Bronchial epithelial cell (primary cell): ENCODE measurements around the gene DMBT1. TPM values are rescaled to one million over a fixed set of nuclear protein-coding genes. Genes with fewer than 3 reads are reported as not detected.

Experiments
- DNase-seq: peaks from one replicate; pipeline ENCODE4 v3.0.0-alpha.2; 2010; ENCODE audit warnings: low read depth
- FAIRE-seq: peaks from 2 replicates; lab custom pipeline; 2011; peaks lifted over from hg19 to GRCh38; lab: Jason Lieb, UNC
- H3K27me3 ChIP-seq: 2 replicates; pipeline ENCODE4 v1.5.1; 2011; ENCODE audit warnings: low read length; ENCODE audit not compliant: control insufficient read depth, insufficient read depth
- H3K36me3 ChIP-seq: 2 replicates; pipeline ENCODE4 v1.5.1; 2011; ENCODE audit warnings: low read length; ENCODE audit not compliant: control insufficient read depth, insufficient read depth
- H3K4me3 ChIP-seq: 2 replicates; pipeline ENCODE4 v1.5.1; 2011; ENCODE audit warnings: mild to moderate bottlenecking, low read depth, low read length, control low read depth
- CTCF ChIP-seq: IDR thresholded peaks from 2 replicates; pipeline ENCODE4 v1.5.1; 2011; ENCODE audit warnings: mild to moderate bottlenecking, moderate library complexity, low read length, control low read depth, inconsistent platforms; ENCODE audit not compliant: insufficient read depth, severe bottlenecking
- total RNA-seq: library from RNA; depleted of rRNA; stranded (reverse); fragments of >200 nt; gene quantifications from 2 replicates; pipeline ENCODE4 v1.2.1, GENCODE V29; 2014

The DMBT1 gene
- total RNA-seq, 1 donor from 2014 or later = not detected

- FAIRE-seq = no peak
- no peak for TF ChIP-seq CTCF
- Histone ChIP-seq H3K4me3 (no peak overlapping the region), H3K36me3 (no peaks in the 10 kb centered on the region), H3K27me3 (no peaks in the 10 kb centered on the region)
- DNase-seq = no peak
These were observed 72.0 kb downstream of the DMBT1 start for GRCh38 chr10:122632576-122632975.

GRCh38 chr10:122636953-122637352 is 76.4 kb downstream of the DMBT1 start:
- no peak for FAIRE-seq
- H3K27me3 ChIP-seq = no peaks in the 10 kb centered on the region
- no peak for DNase-seq
- no peaks in the 10 kb centered on the region for H3K36me3 ChIP-seq
- H3K4me3 ChIP-seq = no peak overlapping the region
- TF ChIP-seq CTCF = no peak

- Histone ChIP-seq H3K4me3 (no peak overlapping the region), H3K36me3 (no peaks in the 10 kb centered on the region), H3K27me3 (no peaks in the 10 kb centered on the region)
- DNase-seq (no peak), FAIRE-seq (no peak)
- no peak for TF ChIP-seq CTCF
These were observed 76.8 kb downstream of the DMBT1 start for GRCh38 chr10:122637376-122637775.

GRCh38 chr10:122638106-122638505 is 77.6 kb downstream of the DMBT1 start:
- TF ChIP-seq CTCF = no peak
- no peak overlapping the region for H3K4me3 ChIP-seq
- FAIRE-seq (no peak), DNase-seq (no peak)
- no peaks in the 10 kb centered on the region for H3K36me3 ChIP-seq
- H3K27me3 ChIP-seq = no peaks in the 10 kb centered on the region

GRCh38 chr10:122639801-122640200 is 79.2 kb downstream of the DMBT1 start:
- peak; percentile 4 for DNase-seq
- no peak for FAIRE-seq
- no peaks in the 10 kb centered on the region for H3K27me3 ChIP-seq
- TF ChIP-seq CTCF = no peak
- no peak overlapping the region for H3K4me3 ChIP-seq
- H3K36me3 ChIP-seq = no peaks in the 10 kb centered on the region

GRCh38 chr10:122640921-122641320 is 80.4 kb downstream of the DMBT1 start:
- DNase-seq (no peak), FAIRE-seq (no peak)
- Histone ChIP-seq H3K36me3 (no peaks in the 10 kb centered on the region), H3K27me3 (no peaks in the 10 kb centered on the region), H3K4me3 (no peak overlapping the region)
- TF ChIP-seq CTCF = no peak
